T-helper 1 cell treated with Interleukin-12 subunit alpha and Interleukin-12 subunit beta and Interleukin-4 antibody, amounts not matched to agents 30 μg/mL and 1 μg/mL, for 36 hours (primary cell): ENCODE results near the gene MAP6.
"Not testable (repeated sequence)": the region's sequence is repeated elsewhere in the genome, so short reads cannot be mapped to it uniquely, and the experiment has no call there.

ENCODE experiments used
- H3K27ac Mint-ChIP-seq: one replicate; pipeline ENCODE4 v1.8.0; 2021; ENCODE audit warnings: mild to moderate bottlenecking, mixed read lengths
- H3K27me3 Mint-ChIP-seq: one replicate; pipeline ENCODE4 v1.8.0; 2021; ENCODE audit warnings: low read depth, mixed read lengths
- H3K36me3 Mint-ChIP-seq: one replicate; pipeline ENCODE4 v1.8.0; 2021; ENCODE audit warnings: low read depth, mixed read lengths
- H3K4me1 Mint-ChIP-seq: one replicate; pipeline ENCODE4 v1.8.0; 2021; ENCODE audit warnings: low read depth, mixed read lengths
- H3K4me3 Mint-ChIP-seq: one replicate; pipeline ENCODE4 v1.8.0; 2021; ENCODE audit warnings: mild to moderate bottlenecking, moderate library complexity, mixed read lengths
- H3K9me3 Mint-ChIP-seq: one replicate; pipeline ENCODE4 v1.8.0; 2021; ENCODE audit warnings: mixed read lengths

The MAP6 gene

GRCh38 chr11:75668451-75669297 is at the start of gene MAP6:
MAP6 (minus strand) TSS chr11:75669038; CDS start chr11:75668369, 669 bp downstream.
- peaks cover 7% of the 10 kb centered on the region for H3K9me3 Mint-ChIP-seq
- peaks cover 24% of the 10 kb centered on the region for H3K4me1 Mint-ChIP-seq
- peaks cover 7% of the 10 kb centered on the region for H3K36me3 Mint-ChIP-seq
- H3K27me3 Mint-ChIP-seq: peaks cover 71% of the 10 kb centered on the region
- H3K27ac Mint-ChIP-seq: peak within 1 kb of the TSS; percentile 59
- peak within 1 kb of the TSS; percentile 91 for H3K4me3 Mint-ChIP-seq

- Mint-ChIP-seq H3K27me3 (peaks cover 12% of the 10 kb centered on the region), H3K27ac (no peak within 1 kb of the TSS), H3K4me3 (no peak within 1 kb of the TSS), H3K9me3 (no peaks in the 10 kb centered on the region), H3K4me1 (no peaks in the 10 kb centered on the region), H3K36me3 (no peaks in the 10 kb centered on the region)
These were observed 49.0 kb upstream of the MAP6 start, which contains the start of gene MOGAT2 for GRCh38 chr11:75717608-75718418. MOGAT2 (plus strand) TSS chr11:75717838; CDS start chr11:75717889, 51 bp downstream.

- Mint-ChIP-seq H3K27ac (no peak overlapping the region), H3K9me3 (no peaks in the 10 kb centered on the region), H3K4me1 (no peaks in the 10 kb centered on the region), H3K4me3 (no peak overlapping the region), H3K27me3 (peaks cover 12% of the 10 kb centered on the region), H3K36me3 (no peaks in the 10 kb centered on the region)
These were observed 47.8 kb upstream of the MAP6 start for GRCh38 chr11:75716659-75717058.

GRCh38 chr11:75715688-75716087 is 46.9 kb upstream of the MAP6 start:
- Mint-ChIP-seq H3K36me3 (no peaks in the 10 kb centered on the region), H3K27ac (no peak overlapping the region), H3K9me3 (no peaks in the 10 kb centered on the region), H3K4me1 (no peaks in the 10 kb centered on the region), H3K4me3 (no peak overlapping the region), H3K27me3 (peaks cover 13% of the 10 kb centered on the region)

- peaks cover 18% of the 10 kb centered on the region for H3K27me3 Mint-ChIP-seq
- H3K27ac Mint-ChIP-seq: no peak overlapping the region
- no peaks in the 10 kb centered on the region for H3K36me3 Mint-ChIP-seq
- H3K4me3 Mint-ChIP-seq: no peak overlapping the region
- H3K9me3 Mint-ChIP-seq: no peaks in the 10 kb centered on the region
- H3K4me1 Mint-ChIP-seq: no peaks in the 10 kb centered on the region
These were observed 45.4 kb upstream of the MAP6 start for GRCh38 chr11:75714211-75714610.

GRCh38 chr11:75706260-75706729 is 37.5 kb upstream of the MAP6 start:
- Mint-ChIP-seq H3K36me3 (no peaks in the 10 kb centered on the region), H3K9me3 (no peaks in the 10 kb centered on the region), H3K4me3 (no peak overlapping the region), H3K27ac (no peak overlapping the region), H3K27me3 (peaks cover 13% of the 10 kb centered on the region), H3K4me1 (peaks cover 5% of the 10 kb centered on the region)

- peaks cover 5% of the 10 kb centered on the region for H3K4me1 Mint-ChIP-seq
- no peaks in the 10 kb centered on the region for H3K9me3 Mint-ChIP-seq
- H3K36me3 Mint-ChIP-seq: no peaks in the 10 kb centered on the region
- H3K4me3 Mint-ChIP-seq: no peak overlapping the region
- no peak overlapping the region for H3K27ac Mint-ChIP-seq
- peaks cover 11% of the 10 kb centered on the region for H3K27me3 Mint-ChIP-seq
These were observed 36.7 kb upstream of the MAP6 start for GRCh38 chr11:75705541-75705940.

GRCh38 chr11:75703695-75704237 is 34.9 kb upstream of the MAP6 start:
- H3K9me3 Mint-ChIP-seq: no peaks in the 10 kb centered on the region

GRCh38 chr11:75700940-75701339 is 32.1 kb upstream of the MAP6 start:
- Mint-ChIP-seq H3K4me3 (no peak overlapping the region), H3K27me3 (peaks cover 30% of the 10 kb centered on the region), H3K4me1 (peaks cover 5% of the 10 kb centered on the region), H3K36me3 (no peaks in the 10 kb centered on the region), H3K9me3 (no peaks in the 10 kb centered on the region), H3K27ac (no peak overlapping the region)

More at GRCh38 chr11:75703695-75704237, 34.9 kb upstream of the MAP6 start:
- H3K4me3 Mint-ChIP-seq: no peak overlapping the region
- peaks cover 18% of the 10 kb centered on the region for H3K27me3 Mint-ChIP-seq
- H3K27ac Mint-ChIP-seq: no peak overlapping the region
- no peaks in the 10 kb centered on the region for H3K36me3 Mint-ChIP-seq
- H3K4me1 Mint-ChIP-seq: peaks cover 5% of the 10 kb centered on the region

- Mint-ChIP-seq H3K4me3 (no peak overlapping the region), H3K4me1 (no peaks in the 10 kb centered on the region), H3K27ac (no peak overlapping the region), H3K9me3 (no peaks in the 10 kb centered on the region), H3K36me3 (no peaks in the 10 kb centered on the region), H3K27me3 (peaks cover 43% of the 10 kb centered on the region)
These were observed 29.2 kb upstream of the MAP6 start for GRCh38 chr11:75697906-75698581.

GRCh38 chr11:75691804-75692203 is 23.0 kb upstream of the MAP6 start:
- Mint-ChIP-seq H3K27ac (no peak overlapping the region), H3K4me1 (peaks cover 11% of the 10 kb centered on the region), H3K4me3 (no peak overlapping the region), H3K9me3 (peaks cover 2% of the 10 kb centered on the region), H3K27me3 (peaks cover 48% of the 10 kb centered on the region), H3K36me3 (no peaks in the 10 kb centered on the region)

- Mint-ChIP-seq H3K27me3 (peaks cover 50% of the 10 kb centered on the region), H3K9me3 (peaks cover 18% of the 10 kb centered on the region), H3K4me3 (no peak overlapping the region), H3K36me3 (no peaks in the 10 kb centered on the region), H3K27ac (no peak overlapping the region), H3K4me1 (peaks cover 11% of the 10 kb centered on the region)
These were observed 21.2 kb upstream of the MAP6 start for GRCh38 chr11:75689863-75690609.

GRCh38 chr11:75683856-75684255 is 15.0 kb upstream of the MAP6 start:
- H3K27me3 Mint-ChIP-seq: peaks cover 58% of the 10 kb centered on the region
- not testable (repeated sequence) for H3K4me1 Mint-ChIP-seq, H3K27ac Mint-ChIP-seq

More at GRCh38 chr11:75683856-75684255, 15.0 kb upstream of the MAP6 start:
- not testable (repeated sequence) for H3K4me3 Mint-ChIP-seq, H3K36me3 Mint-ChIP-seq
- H3K9me3 Mint-ChIP-seq: peaks cover 29% of the 10 kb centered on the region
